Measurements from ENCODE around the gene CTR9.
A peak's percentile ranks its signal among the peaks of the same experiment; 100 is the strongest.

Gene CTR9

GRCh38 chr11:10742460-10743208 is 8.4 kb upstream of the CTR9 start:
- DNase-seq, result no peak

GRCh38 chr11:10743354-10744000 is 7.6 kb upstream of the CTR9 start:
- no peak for DNase-seq

- DNase-seq, result no peak
These were observed 6.8 kb upstream of the CTR9 start for GRCh38 chr11:10744206-10744605.

- DNase-seq, result no peak
These were observed 4.2 kb upstream of the CTR9 start for GRCh38 chr11:10746871-10747270.

- DNase-seq, result no peak
These were observed 3.3 kb upstream of the CTR9 start for GRCh38 chr11:10747733-10748132.

GRCh38 chr11:10749476-10749875 is 1.6 kb upstream of the CTR9 start:
- no peak for DNase-seq

GRCh38 chr11:10751581-10751940 is 515 bp downstream of the CTR9 start:
- no peak for DNase-seq

GRCh38 chr11:10752061-10752460 is 1.0 kb downstream of the CTR9 start:
- DNase-seq, result no peak

- DNase-seq, result no peak
These were observed 1.4 kb downstream of the CTR9 start for GRCh38 chr11:10752486-10752885.

- DNase-seq, result no peak
These were observed 7.9 kb downstream of the CTR9 start for GRCh38 chr11:10758957-10759356.

- DNase-seq, result no peak
These were observed 10.1 kb downstream of the CTR9 start for GRCh38 chr11:10761085-10761698.

- no peak for DNase-seq
These were observed 11.1 kb downstream of the CTR9 start for GRCh38 chr11:10762185-10762584.

GRCh38 chr11:10762913-10763421 is 11.9 kb downstream of the CTR9 start:
- no peak for DNase-seq

GRCh38 chr11:10763766-10764165 is 12.7 kb downstream of the CTR9 start:
- DNase-seq, result no peak

- no peak for DNase-seq
These were observed 13.4 kb downstream of the CTR9 start for GRCh38 chr11:10764412-10764811.

GRCh38 chr11:10770626-10771254 is 19.7 kb downstream of the CTR9 start:
- DNase-seq, result peak in 21 of 51 donors; percentile 4 to 58 (median 18)

GRCh38 chr11:10771457-10771856 is 20.4 kb downstream of the CTR9 start:
- no peak for DNase-seq

- DNase-seq, result no peak
These were observed 23.8 kb downstream of the CTR9 start for GRCh38 chr11:10774811-10775210.

- no peak for DNase-seq
These were observed 26.3 kb downstream of the CTR9 start for GRCh38 chr11:10777393-10777793.

GRCh38 chr11:10777806-10778205 is 26.8 kb downstream of the CTR9 start:
- no peak for DNase-seq

- peak in 4 of 51 donors; percentile 7 to 66 (median 7) for DNase-seq
These were observed 27.3 kb downstream of the CTR9 start for GRCh38 chr11:10778217-10778970.
